Measurements from ENCODE around the gene IRX6.

The IRX6 gene

DNA sequence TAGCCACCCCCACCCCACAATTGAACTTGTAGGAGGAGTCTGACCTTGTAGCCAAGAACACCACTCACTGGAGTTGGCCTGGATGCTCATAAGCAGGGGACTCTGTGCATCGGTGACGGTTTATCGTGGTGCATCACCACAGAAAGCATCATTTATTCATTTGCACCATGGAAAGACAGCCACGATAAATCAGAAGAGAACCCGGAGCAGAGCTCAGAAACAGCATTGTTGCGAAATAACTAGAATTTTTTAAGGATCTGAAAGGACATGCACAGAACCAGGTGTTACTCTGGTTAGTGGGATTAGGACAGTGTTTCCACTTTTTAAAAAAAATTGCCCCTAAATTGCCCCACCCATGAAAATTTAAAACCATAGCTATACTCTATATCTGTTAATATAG, 44.4 kb upstream of the IRX6 start:
- TF ChIP-seq FOXK2 (IDR thresholded peaks at IDR 0.05) (no peak), L3MBTL2 (conservative IDR thresholded peaks at IDR 0.05) (no peak), ARNT (IDR thresholded peaks at IDR 0.05) (no peak), PKNOX1 (IDR thresholded peaks at IDR 0.05) (no peak), TARDBP (IDR thresholded peaks at IDR 0.05) (no peak), NFRKB (IDR thresholded peaks at IDR 0.05) (no peak)
- DNase-seq (ENCODE audit: extremely low spot score) = no peak
- POLR2A ChIA-PET = no interaction called here
- CTCF ChIA-PET = interaction anchor here (0.6 kb wide), 1 partner anchor 1565 kb away, joined by 3 read pairs; no protein-coding TSS in a partner anchor

GRCh38 chr16:55280587-55280986, 43.4 kb upstream of the IRX6 start:
- TF ChIP-seq SUZ12 (IDR thresholded peaks at IDR 0.05) (no peak), FOXA1 (IDR thresholded peaks at IDR 0.05) (no peak), TARDBP (IDR thresholded peaks at IDR 0.05) (no peak), BHLHE40 (IDR thresholded peaks at IDR 0.05; ENCODE audit: borderline replicate concordance) (no peak), PKNOX1 (IDR thresholded peaks at IDR 0.05) (no peak), ELF4 (IDR thresholded peaks at IDR 0.05) (no peak), ARNT (IDR thresholded peaks at IDR 0.05) (no peak), FOXK2 (IDR thresholded peaks at IDR 0.05) (no peak), LEF1 (IDR thresholded peaks at IDR 0.05; ENCODE audit: borderline replicate concordance) (no peak), CTBP1 (IDR thresholded peaks at IDR 0.05; ENCODE audit: borderline replicate concordance) (no peak), SP1 (IDR thresholded peaks at IDR 0.05) (no peak), ZNF384 (IDR thresholded peaks at IDR 0.05) (no peak)
- no peak for DNase-seq (ENCODE audit: extremely low spot score)
- ChIA-PET CTCF (no interaction called here), POLR2A (no interaction called here)

- ChIA-PET POLR2A (no interaction called here), CTCF (no interaction called here)
- TF ChIP-seq FOXK2 (IDR thresholded peaks at IDR 0.05) (no peak), SP1 (IDR thresholded peaks at IDR 0.05) (no peak), ELF4 (IDR thresholded peaks at IDR 0.05) (no peak), SUZ12 (IDR thresholded peaks at IDR 0.05) (no peak), TARDBP (IDR thresholded peaks at IDR 0.05) (no peak), BHLHE40 (IDR thresholded peaks at IDR 0.05; ENCODE audit: borderline replicate concordance) (no peak), CTBP1 (IDR thresholded peaks at IDR 0.05; ENCODE audit: borderline replicate concordance) (no peak), PKNOX1 (IDR thresholded peaks at IDR 0.05) (no peak), LEF1 (IDR thresholded peaks at IDR 0.05; ENCODE audit: borderline replicate concordance) (no peak), NFRKB (IDR thresholded peaks at IDR 0.05) (no peak), FOXM1 (IDR thresholded peaks at IDR 0.05; ENCODE audit: borderline replicate concordance) (no peak), ZNF384 (IDR thresholded peaks at IDR 0.05) (no peak), L3MBTL2 (conservative IDR thresholded peaks at IDR 0.05) (no peak)
- DNase-seq (ENCODE audit: extremely low spot score) = no peak
Observed at GRCh38 chr16:55282441-55282840, 41.6 kb upstream of the IRX6 start.

DNA sequence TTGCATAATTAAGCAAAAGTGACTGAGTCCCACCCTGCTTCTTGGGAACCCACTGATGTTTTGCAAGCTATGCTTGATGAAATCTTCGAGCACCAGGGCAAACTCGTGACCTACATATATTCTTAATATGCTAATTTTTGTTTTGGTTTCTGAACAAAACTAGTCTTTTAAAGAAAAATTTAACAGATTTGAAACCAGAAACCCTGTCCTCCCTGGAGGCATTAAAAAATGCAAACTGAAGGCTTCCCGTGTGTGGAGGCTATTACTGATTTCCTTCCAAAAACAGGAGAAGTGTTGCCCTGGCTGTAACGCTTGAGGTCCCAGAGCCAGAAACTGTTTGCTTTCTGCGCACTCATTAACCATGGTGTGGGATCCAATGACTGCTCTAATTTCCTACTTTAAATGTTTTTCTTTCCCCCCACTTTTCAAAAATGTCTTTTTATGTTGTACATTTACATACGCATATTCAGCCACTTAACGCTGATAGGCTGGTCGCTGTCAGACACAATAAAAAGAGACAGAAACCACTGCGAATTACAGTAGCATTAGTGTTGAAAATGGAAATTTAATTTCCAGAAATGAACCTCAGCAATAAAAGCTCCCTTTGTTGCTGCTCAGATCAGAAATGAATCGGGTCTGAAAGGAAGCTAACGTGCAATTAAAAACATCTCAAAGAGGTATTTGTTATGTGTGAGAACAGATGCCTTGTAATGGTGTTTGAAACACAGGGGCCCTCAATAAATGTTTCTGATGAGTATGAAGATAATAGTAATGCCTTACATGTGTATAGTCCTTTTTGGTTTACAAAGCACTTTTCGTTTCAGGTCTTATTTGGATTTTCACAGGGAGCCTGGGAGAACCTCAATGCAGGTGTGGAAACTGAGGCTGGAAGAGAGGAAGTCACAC, 39.9 kb upstream of the IRX6 start:
- no peak for DNase-seq (ENCODE audit: extremely low spot score)
- ChIA-PET POLR2A (interaction anchor here (0.6 kb wide), 1 partner anchor 14 kb away, joined by 3 read pairs; no protein-coding TSS in a partner anchor), CTCF (no interaction called here)
- no peak for TF ChIP-seq L3MBTL2 (conservative IDR thresholded peaks at IDR 0.05)
- TF ChIP-seq NFRKB (IDR thresholded peaks at IDR 0.05) = no peak
- no peak for TF ChIP-seq ELF4 (IDR thresholded peaks at IDR 0.05)
- TF ChIP-seq LEF1 (IDR thresholded peaks at IDR 0.05; ENCODE audit: borderline replicate concordance) = no peak
- no peak for TF ChIP-seq SUZ12 (IDR thresholded peaks at IDR 0.05)
- no peak for TF ChIP-seq TARDBP (IDR thresholded peaks at IDR 0.05)
- no peak for TF ChIP-seq BHLHE40 (IDR thresholded peaks at IDR 0.05; ENCODE audit: borderline replicate concordance)
- TF ChIP-seq CTBP1 (IDR thresholded peaks at IDR 0.05; ENCODE audit: borderline replicate concordance) = no peak
- no peak for TF ChIP-seq SP1 (IDR thresholded peaks at IDR 0.05)
- TF ChIP-seq PKNOX1 (IDR thresholded peaks at IDR 0.05) = no peak
- no peak for TF ChIP-seq HDGF (IDR thresholded peaks at IDR 0.05; ENCODE audit: borderline replicate concordance)
- TF ChIP-seq ARNT (IDR thresholded peaks at IDR 0.05) = no peak
- no peak for TF ChIP-seq FOXM1 (IDR thresholded peaks at IDR 0.05; ENCODE audit: borderline replicate concordance)
- no peak for TF ChIP-seq FOXA1 (IDR thresholded peaks at IDR 0.05)
- no peak for TF ChIP-seq ZNF384 (IDR thresholded peaks at IDR 0.05)
- TF ChIP-seq FOXK2 (IDR thresholded peaks at IDR 0.05) = no peak

DNA sequence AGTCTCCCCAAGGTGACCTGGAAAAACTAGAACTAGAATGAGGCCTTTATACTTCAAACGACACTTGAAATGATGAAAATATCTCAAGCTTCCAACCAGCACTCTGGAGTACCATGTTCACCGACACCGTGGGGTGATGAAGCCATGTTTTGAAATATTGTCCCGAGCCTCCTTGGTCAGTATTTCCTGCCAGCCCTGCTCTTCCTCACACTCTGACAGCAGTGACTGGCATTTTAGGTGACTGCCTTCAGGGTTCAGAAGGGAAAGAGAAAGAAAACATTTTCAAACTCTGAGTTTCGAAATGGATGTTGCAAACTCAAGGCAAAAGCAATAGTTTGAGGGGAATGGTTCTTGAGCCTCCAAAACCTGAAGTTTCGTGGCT, 39.3 kb upstream of the IRX6 start:
- no peak for DNase-seq (ENCODE audit: extremely low spot score)
- TF ChIP-seq BHLHE40 (IDR thresholded peaks at IDR 0.05; ENCODE audit: borderline replicate concordance) = no peak
- TF ChIP-seq TARDBP (IDR thresholded peaks at IDR 0.05) = no peak
- TF ChIP-seq ZNF384 (IDR thresholded peaks at IDR 0.05) = no peak
- no peak for TF ChIP-seq SUZ12 (IDR thresholded peaks at IDR 0.05)
- TF ChIP-seq FOXM1 (IDR thresholded peaks at IDR 0.05; ENCODE audit: borderline replicate concordance) = no peak
- no peak for TF ChIP-seq NFRKB (IDR thresholded peaks at IDR 0.05)
- no peak for TF ChIP-seq HDGF (IDR thresholded peaks at IDR 0.05; ENCODE audit: borderline replicate concordance)
- TF ChIP-seq PKNOX1 (IDR thresholded peaks at IDR 0.05) = no peak
- no peak for TF ChIP-seq ARNT (IDR thresholded peaks at IDR 0.05)
- TF ChIP-seq FOXK2 (IDR thresholded peaks at IDR 0.05) = no peak
- no peak for TF ChIP-seq L3MBTL2 (conservative IDR thresholded peaks at IDR 0.05)
- TF ChIP-seq LEF1 (IDR thresholded peaks at IDR 0.05; ENCODE audit: borderline replicate concordance) = no peak
- TF ChIP-seq SP1 (IDR thresholded peaks at IDR 0.05) = no peak
- TF ChIP-seq CTBP1 (IDR thresholded peaks at IDR 0.05; ENCODE audit: borderline replicate concordance) = no peak
- no peak for TF ChIP-seq ELF4 (IDR thresholded peaks at IDR 0.05)
- TF ChIP-seq FOXA1 (IDR thresholded peaks at IDR 0.05) = no peak
- CTCF ChIA-PET = no interaction called here
- POLR2A ChIA-PET = interaction anchor here (0.6 kb wide), 1 partner anchor 15 kb away, joined by 3 read pairs; no protein-coding TSS in a partner anchor
